ENCODE measurements around the gene PTPA.
"Not testable (repeated sequence)": the region's sequence is repeated elsewhere in the genome, so short reads cannot be mapped to it uniquely, and the experiment has no call there.

PTPA gene

DNA sequence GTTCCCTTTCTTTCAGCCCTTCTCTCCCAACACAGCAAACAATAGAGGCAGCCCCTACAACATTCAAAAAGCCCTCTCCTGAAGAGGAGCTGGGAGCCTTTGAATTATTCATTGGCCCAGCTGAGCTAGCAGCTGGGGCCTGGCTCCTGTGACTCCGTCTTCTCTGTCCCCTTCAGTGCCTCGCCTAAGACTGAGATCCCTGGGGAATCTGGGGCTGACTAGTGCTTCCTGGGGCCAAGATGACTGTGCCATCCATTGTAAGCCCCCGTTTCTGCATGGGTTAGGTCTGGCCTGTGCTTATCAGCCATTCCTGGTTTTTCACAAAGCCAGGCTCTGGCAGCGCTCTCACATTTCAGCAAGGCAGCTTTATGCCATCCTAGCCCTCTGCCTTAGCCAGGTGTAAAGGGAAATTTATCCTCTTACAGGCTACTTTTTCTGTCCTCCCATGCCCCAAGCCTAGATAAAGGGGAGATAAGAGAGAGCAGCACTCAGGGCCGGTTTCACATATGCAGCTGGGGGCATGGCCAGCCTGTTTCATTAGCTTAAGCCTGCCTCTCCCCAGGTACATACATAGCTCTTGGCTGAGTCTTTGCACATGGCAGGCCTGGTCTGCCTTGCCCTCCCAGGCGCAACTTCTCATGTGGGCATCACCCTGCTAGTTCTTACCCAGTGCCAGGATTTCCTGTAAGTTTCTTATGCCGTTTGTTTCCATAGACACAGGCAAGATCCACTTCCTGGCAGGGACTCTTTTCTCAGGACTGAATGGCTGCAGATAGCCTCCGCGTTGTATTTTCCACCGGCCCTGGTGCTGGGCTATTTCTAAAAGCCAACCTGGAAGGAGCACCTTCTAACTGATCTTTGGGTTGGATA is 15.8 kb downstream of the PTPA start:
- ChIA-PET CTCF (interaction anchor here (1.2 to 2.0 kb wide), 2 partner anchors 16 to 47 kb away, joined by 3 to 6 read pairs; no protein-coding TSS in a partner anchor), POLR2A (interaction anchor here (1.3 to 1.5 kb wide), 3 partner anchors 13 to 356 kb away, joined by 3 to 5 read pairs (median 4); partner anchors contain the start of gene PTPA)
- no peak for TF ChIP-seq SP1 (IDR thresholded peaks at IDR 0.05)
- TF ChIP-seq ARNT (IDR thresholded peaks at IDR 0.05): no peak
- no peak for TF ChIP-seq FOXA1 (IDR thresholded peaks at IDR 0.05)
- TF ChIP-seq, protein P1, sequence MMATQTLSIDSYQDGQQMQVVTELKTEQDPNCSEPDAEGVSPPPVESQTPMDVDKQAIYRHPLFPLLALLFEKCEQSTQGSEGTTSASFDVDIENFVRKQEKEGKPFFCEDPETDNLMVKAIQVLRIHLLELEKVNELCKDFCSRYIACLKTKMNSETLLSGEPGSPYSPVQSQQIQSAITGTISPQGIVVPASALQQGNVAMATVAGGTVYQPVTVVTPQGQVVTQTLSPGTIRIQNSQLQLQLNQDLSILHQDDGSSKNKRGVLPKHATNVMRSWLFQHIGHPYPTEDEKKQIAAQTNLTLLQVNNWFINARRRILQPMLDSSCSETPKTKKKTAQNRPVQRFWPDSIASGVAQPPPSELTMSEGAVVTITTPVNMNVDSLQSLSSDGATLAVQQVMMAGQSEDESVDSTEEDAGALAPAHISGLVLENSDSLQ (IDR thresholded peaks at IDR 0.05): no peak
- no peak for TF ChIP-seq TARDBP (IDR thresholded peaks at IDR 0.05)
- no peak for TF ChIP-seq L3MBTL2 (conservative IDR thresholded peaks at IDR 0.05)
- no peak for TF ChIP-seq BHLHE40 (IDR thresholded peaks at IDR 0.05; ENCODE audit: borderline replicate concordance)
- TF ChIP-seq LEF1 (IDR thresholded peaks at IDR 0.05; ENCODE audit: borderline replicate concordance): no peak
- no peak for TF ChIP-seq FOXM1 (IDR thresholded peaks at IDR 0.05; ENCODE audit: borderline replicate concordance)
- TF ChIP-seq SUZ12 (IDR thresholded peaks at IDR 0.05): no peak
- TF ChIP-seq CTBP1 (IDR thresholded peaks at IDR 0.05; ENCODE audit: borderline replicate concordance): no peak
- DNase-seq (ENCODE audit: extremely low spot score): no peak

- no peak for TF ChIP-seq L3MBTL2 (conservative IDR thresholded peaks at IDR 0.05)
- no peak for TF ChIP-seq CTBP1 (IDR thresholded peaks at IDR 0.05; ENCODE audit: borderline replicate concordance)
- no peak for TF ChIP-seq BHLHE40 (IDR thresholded peaks at IDR 0.05; ENCODE audit: borderline replicate concordance)
- no peak for TF ChIP-seq FOXM1 (IDR thresholded peaks at IDR 0.05; ENCODE audit: borderline replicate concordance)
- TF ChIP-seq, protein P1 (IDR thresholded peaks at IDR 0.05): no peak
- TF ChIP-seq FOXA1 (IDR thresholded peaks at IDR 0.05): no peak
- no peak for DNase-seq (ENCODE audit: extremely low spot score)
- POLR2A ChIA-PET: no interaction called here
- CTCF ChIA-PET: interaction anchor here (0.6 kb wide), 1 partner anchor 151 kb away, joined by 3 read pairs; no protein-coding TSS in a partner anchor
These were observed 17.5 kb downstream of the PTPA start for GRCh38 chr9:129128689-129129088.

DNA sequence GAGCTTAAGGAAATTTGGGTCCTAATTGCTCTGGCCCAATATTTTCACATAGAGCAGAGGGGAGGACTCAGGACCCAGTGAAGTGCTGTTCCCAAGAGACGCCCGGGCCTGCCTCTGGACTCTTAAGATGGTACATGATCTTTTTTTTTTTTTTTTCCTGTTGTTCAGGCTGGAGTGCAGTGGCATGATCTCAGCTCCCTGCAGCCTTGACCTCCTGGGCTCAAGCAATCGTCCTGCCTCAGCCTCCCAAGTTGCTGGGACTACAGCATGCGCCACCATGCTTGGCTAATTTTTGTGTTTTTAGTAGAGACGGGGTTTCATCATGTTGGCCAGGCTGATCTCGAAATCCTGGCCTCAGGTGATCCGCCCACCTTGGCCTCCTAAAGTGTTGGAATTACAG is 19.1 kb downstream of the PTPA start:
- CTCF ChIA-PET: interaction anchor here (0.5 to 1.1 kb wide), 5 partner anchors 8 to 490 kb away, joined by 3 to 4 read pairs (median 3); no protein-coding TSS in a partner anchor
- POLR2A ChIA-PET; DNase-seq (ENCODE audit: extremely low spot score): not testable (repeated sequence)

DNA sequence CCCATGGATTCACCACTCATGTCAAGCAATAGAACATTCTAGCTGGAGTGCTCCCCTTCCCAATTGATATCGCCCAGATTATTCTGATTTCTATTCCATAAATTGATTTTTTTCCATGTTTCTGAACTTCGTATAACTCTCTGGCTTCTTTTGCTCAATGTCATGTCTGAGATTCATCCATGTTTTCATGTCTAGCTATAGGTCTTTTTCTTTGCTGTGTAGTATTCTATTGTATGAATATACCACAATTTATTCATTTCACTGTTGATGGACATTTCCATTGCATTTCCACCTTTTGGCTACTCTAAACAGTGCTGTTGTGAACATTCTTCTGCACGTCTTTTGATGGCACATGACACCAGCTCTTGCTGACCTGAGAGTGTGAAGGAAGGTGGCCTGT is 19.6 kb downstream of the PTPA start:
- DNase-seq (ENCODE audit: extremely low spot score): no peak
- POLR2A ChIA-PET: no interaction called here
- TF ChIP-seq CTBP1 (IDR thresholded peaks at IDR 0.05; ENCODE audit: borderline replicate concordance): no peak
- no peak for TF ChIP-seq HDGF (IDR thresholded peaks at IDR 0.05; ENCODE audit: borderline replicate concordance)
- TF ChIP-seq NFRKB (IDR thresholded peaks at IDR 0.05): no peak
- TF ChIP-seq ELF4 (IDR thresholded peaks at IDR 0.05): no peak
- TF ChIP-seq LEF1 (IDR thresholded peaks at IDR 0.05; ENCODE audit: borderline replicate concordance): no peak
- CTCF ChIA-PET: interaction anchor here (0.5 to 1.6 kb wide), 9 partner anchors 8 to 489 kb away, joined by 3 to 14 read pairs (median 3); no protein-coding TSS in a partner anchor

GRCh38 chr9:129131300-129132145 is 20.3 kb downstream of the PTPA start:
- DNase-seq (ENCODE audit: extremely low spot score): peak; percentile 85
- ChIA-PET CTCF (interaction anchor here (0.5 to 1.6 kb wide), 21 partner anchors 9 to 499 kb away, joined by 3 to 17 read pairs (median 4); partner anchors contain the start of genes IER5L and NTMT1), POLR2A (interaction anchor here (0.6 to 1.0 kb wide), 3 partner anchors 39 to 493 kb away, joined by 3 to 4 read pairs (median 3); partner anchors contain the start of gene DOLPP1)
- TF ChIP-seq HDGF (IDR thresholded peaks at IDR 0.05; ENCODE audit: borderline replicate concordance): no peak
- no peak for TF ChIP-seq FOXA1 (IDR thresholded peaks at IDR 0.05)
- TF ChIP-seq LEF1 (IDR thresholded peaks at IDR 0.05; ENCODE audit: borderline replicate concordance): no peak
- no peak for TF ChIP-seq ZNF384 (IDR thresholded peaks at IDR 0.05)
- no peak for TF ChIP-seq FOXM1 (IDR thresholded peaks at IDR 0.05; ENCODE audit: borderline replicate concordance)
- TF ChIP-seq BHLHE40 (IDR thresholded peaks at IDR 0.05; ENCODE audit: borderline replicate concordance): no peak
- TF ChIP-seq L3MBTL2 (conservative IDR thresholded peaks at IDR 0.05): no peak
- no peak for TF ChIP-seq NFRKB (IDR thresholded peaks at IDR 0.05)
- no peak for TF ChIP-seq TARDBP (IDR thresholded peaks at IDR 0.05)
- TF ChIP-seq SUZ12 (IDR thresholded peaks at IDR 0.05): no peak
- no peak for TF ChIP-seq ELF4 (IDR thresholded peaks at IDR 0.05)
- no peak for TF ChIP-seq SP1 (IDR thresholded peaks at IDR 0.05)
- no peak for TF ChIP-seq CTBP1 (IDR thresholded peaks at IDR 0.05; ENCODE audit: borderline replicate concordance)
- no peak for TF ChIP-seq ARNT (IDR thresholded peaks at IDR 0.05)
- TF ChIP-seq, protein P1 (IDR thresholded peaks at IDR 0.05): no peak
- no peak for TF ChIP-seq FOXK2 (IDR thresholded peaks at IDR 0.05)
